Erythroblast (primary cell): ENCODE results near the gene NSG1.

Source experiments
- GATA1 ChIP-seq: IDR thresholded peaks from 2 replicates; pipeline ENCODE4 v1.6.1; 2011; ENCODE audit warnings: low read depth, mild to moderate bottlenecking, control low read depth, low read length, moderate library complexity
- POLR2A ChIP-seq: IDR thresholded peaks from 2 replicates; pipeline ENCODE4 v1.6.1; 2011; ENCODE audit warnings: mild to moderate bottlenecking, low read length

- no peak for TF ChIP-seq POLR2A
- TF ChIP-seq GATA1 = no peak
These were observed 1.1 kb upstream of the NSG1 start for GRCh38 chr4:4385729-4386295.
